Caki2 (cell line): ENCODE measurements around the gene ZSCAN5A. TPM values are rescaled to one million over a fixed set of nuclear protein-coding genes. Genes with fewer than 3 reads are reported as not detected.
A peak's percentile ranks its signal among the peaks of the same experiment; 100 is the strongest.
"Not testable (repeated sequence)": the region's sequence is repeated elsewhere in the genome, so short reads cannot be mapped to it uniquely, and the experiment has no call there.

Source experiments
- DNase-seq: peaks from one replicate; pipeline ENCODE4 v3.0.0-alpha.2; 2015; ENCODE audit warnings: low read depth
- in situ Hi-C: cut with HindIII; loops from 2 replicates; pipeline ENCODE4 v1.10.0; 2016; ENCODE audit warnings: low sequenced_read_pairs, low pct_unique_long_range_greater_than_20kb, mixed read lengths
- total RNA-seq: library from RNA; depleted of rRNA; stranded (reverse); fragments of >200 nt; shearing (Covaris generic); gene quantifications from 2 replicates; pipeline ENCODE4 v1.2.3, GENCODE V29; 2014; ENCODE audit warnings: low replicate concordance

The ZSCAN5A gene
- total RNA-seq, 1 experiment from 2014 or later = 3.2 TPM

GRCh38 chr19:56294549-56294948 is 20.1 kb downstream of the ZSCAN5A start:
- in situ Hi-C loops = no loop called here
- peak; percentile 26 for DNase-seq

- in situ Hi-C loops = no loop called here
- no peak for DNase-seq
Measured at GRCh38 chr19:56291867-56292266, 22.8 kb downstream of the ZSCAN5A start.

GRCh38 chr19:56290104-56290503 is 24.5 kb downstream of the ZSCAN5A start:
- in situ Hi-C loops = no loop called here
- DNase-seq = no peak

GRCh38 chr19:56284746-56285145 is 29.9 kb downstream of the ZSCAN5A start:
- no peak for DNase-seq
- in situ Hi-C loops = no loop called here

- in situ Hi-C loops = no loop called here
- DNase-seq = no peak
Measured at GRCh38 chr19:56282809-56283208, 31.8 kb downstream of the ZSCAN5A start.

GRCh38 chr19:56273563-56274117 is 41.0 kb downstream of the ZSCAN5A start:
- DNase-seq = no peak
- in situ Hi-C loops = no loop called here

- DNase-seq = no peak
- in situ Hi-C loops = no loop called here
Measured at GRCh38 chr19:56272161-56272798, 42.4 kb downstream of the ZSCAN5A start, which contains the start of gene EDDM13. Gene EDDM13, plus strand, starts transcription at chr19:56272748. Its CDS starts 87 bp downstream, at chr19:56272835.

- in situ Hi-C loops = no loop called here
- DNase-seq = no peak
Measured at GRCh38 chr19:56271151-56271550, 43.5 kb downstream of the ZSCAN5A start.

- DNase-seq = no peak
- in situ Hi-C loops = no loop called here
Measured at GRCh38 chr19:56270676-56271075, 44.0 kb downstream of the ZSCAN5A start.

- in situ Hi-C loops = no loop called here
- no peak for DNase-seq
Measured at GRCh38 chr19:56269348-56269747, 45.3 kb downstream of the ZSCAN5A start.

GRCh38 chr19:56266051-56266450 is 48.6 kb downstream of the ZSCAN5A start:
- in situ Hi-C loops = no loop called here
- DNase-seq = no peak

- in situ Hi-C loops = no loop called here
- no peak for DNase-seq
Measured at GRCh38 chr19:56263319-56263718, 51.3 kb downstream of the ZSCAN5A start.

- in situ Hi-C loops, DNase-seq: not testable (repeated sequence)
Measured at GRCh38 chr19:56261932-56262331, 52.7 kb downstream of the ZSCAN5A start.

- in situ Hi-C loops = no loop called here
- DNase-seq = no peak
Measured at GRCh38 chr19:56261145-56261544, 53.5 kb downstream of the ZSCAN5A start.

- in situ Hi-C loops = no loop called here
- no peak for DNase-seq
Measured at GRCh38 chr19:56258272-56258671, 56.4 kb downstream of the ZSCAN5A start.

GRCh38 chr19:56253737-56254136 is 60.9 kb downstream of the ZSCAN5A start:
- in situ Hi-C loops = no loop called here
- DNase-seq = peak; percentile 12

- in situ Hi-C loops = no loop called here
- DNase-seq = peak; percentile 40
Measured at GRCh38 chr19:56252699-56253422, 61.8 kb downstream of the ZSCAN5A start.

GRCh38 chr19:56248736-56249338 is 65.8 kb downstream of the ZSCAN5A start:
- in situ Hi-C loops, DNase-seq: not testable (repeated sequence)

GRCh38 chr19:56245764-56246163 is 68.9 kb downstream of the ZSCAN5A start:
- in situ Hi-C loops, DNase-seq: not testable (repeated sequence)
